Measurements from ENCODE around the gene PCBP3. TPM values are rescaled to one million over a fixed set of nuclear protein-coding genes. Genes with fewer than 3 reads are reported as not detected.

Gene PCBP3
- total and polyA plus RNA-seq, 2 donors (not counting 3 experiments of a cell fraction or from before 2014, with no cell fraction given) = 0.06 to 1.1 TPM

DNA sequence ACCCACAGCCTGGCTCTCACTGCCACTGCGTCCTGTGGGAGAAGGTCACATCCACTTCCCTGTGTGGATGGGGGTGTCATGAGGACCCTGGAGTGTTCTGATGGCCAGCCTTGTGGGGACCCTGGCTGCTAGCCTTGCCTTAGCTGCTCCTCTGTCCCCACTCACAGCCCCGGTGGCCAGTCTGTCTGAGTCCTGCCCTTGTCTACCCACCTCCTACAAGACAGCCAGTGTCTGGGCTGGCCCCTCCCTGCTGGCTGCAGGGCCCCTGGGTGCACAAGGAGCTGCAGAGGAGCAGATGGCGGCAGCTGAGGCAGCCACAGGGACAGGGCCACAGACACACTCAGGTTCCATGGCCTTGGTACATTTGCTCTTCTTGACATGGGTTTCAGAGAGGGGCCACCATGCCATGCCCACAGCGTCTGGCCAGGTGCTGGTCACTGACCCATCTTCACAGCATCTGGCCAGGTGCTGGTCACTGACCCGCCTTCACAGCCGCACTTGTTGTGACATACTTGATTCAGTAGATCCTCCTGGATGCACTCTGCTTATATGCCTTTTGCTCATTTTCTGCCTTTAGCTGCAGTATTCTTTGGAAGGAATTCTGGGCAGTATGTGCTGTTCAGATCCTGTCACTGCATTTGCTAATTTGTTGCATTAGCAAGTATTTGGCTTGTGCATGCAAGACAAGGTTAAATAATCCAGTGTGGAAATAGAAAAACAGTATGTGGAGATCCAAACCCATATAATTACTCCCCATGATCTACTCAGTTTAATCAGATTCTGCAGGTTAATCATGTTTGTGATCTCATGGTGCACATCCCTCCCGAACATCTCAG lies 157.8 kb downstream of the PCBP3 start:
- no peaks in the 10 kb centered on the region for H3K4me1 ChIP-seq (ENCODE audit: control insufficient read depth, extremely low read depth, insufficient read depth, low read length)
- no peaks in the 10 kb centered on the region for H3K9me1 ChIP-seq (replicated peaks; ENCODE audit: control insufficient read depth, extremely low read depth, insufficient read depth, low read length)
- H3K4me3 ChIP-seq (replicated peaks in 1 of 3; ENCODE audit: insufficient read depth in 1 of 3, low read depth in 1 of 3, low read length in 3 of 3) = no peak overlapping the region
- intact Hi-C loops (cut with micrococcal nuclease) = no loop called here
- H2AFZ ChIP-seq (ENCODE audit: low read depth, low read length) = no peak overlapping the region
- no TSS peak for BruUV-seq (replicated peaks)
- dilution Hi-C loops (cut with MboI; ENCODE audit: extremely low pct_ligation_motif_present, low sequenced_read_pairs) = no loop called here
- H3K27ac ChIP-seq (ENCODE audit: insufficient read depth, low read depth, low read length) = no peak overlapping the region
- TF ChIP-seq POLR2AphosphoS5 (IDR thresholded peaks at IDR 0.05; ENCODE audit: insufficient read depth, low read depth, low read length) = no peak
- no peaks in the 10 kb centered on the region for H3K27me3 ChIP-seq (ENCODE audit: control insufficient read depth in 2 of 2, insufficient read depth in 2 of 2, low read length in 2 of 2)
- no peaks in the 10 kb centered on the region for H3K36me3 ChIP-seq (ENCODE audit: control insufficient read depth in 2 of 2, extremely low read depth in 1 of 2, insufficient read depth in 2 of 2, low read length in 2 of 2)
- no peak for DNase-seq (ENCODE audit: low read depth, low spot score)
- no peak for FAIRE-seq
- no peak overlapping the region for H3K9ac ChIP-seq (replicated peaks; ENCODE audit: extremely low read depth, insufficient read depth, low read length)
- H3K79me2 ChIP-seq (ENCODE audit: control insufficient read depth, insufficient read depth, low read length) = no peaks in the 10 kb centered on the region
- ChIA-PET CTCF (no interaction called here), POLR2A (no interaction called here)
- no peaks in the 10 kb centered on the region for H4K20me1 ChIP-seq (replicated peaks; ENCODE audit: control insufficient read depth, extremely low read depth, insufficient read depth, low read length)
- no peaks in the 10 kb centered on the region for H3K9me3 ChIP-seq (replicated peaks; ENCODE audit: control insufficient read depth, insufficient read depth, low read length)
- no peak overlapping the region for H3K4me2 ChIP-seq (ENCODE audit: insufficient read depth, low read length)

DNA sequence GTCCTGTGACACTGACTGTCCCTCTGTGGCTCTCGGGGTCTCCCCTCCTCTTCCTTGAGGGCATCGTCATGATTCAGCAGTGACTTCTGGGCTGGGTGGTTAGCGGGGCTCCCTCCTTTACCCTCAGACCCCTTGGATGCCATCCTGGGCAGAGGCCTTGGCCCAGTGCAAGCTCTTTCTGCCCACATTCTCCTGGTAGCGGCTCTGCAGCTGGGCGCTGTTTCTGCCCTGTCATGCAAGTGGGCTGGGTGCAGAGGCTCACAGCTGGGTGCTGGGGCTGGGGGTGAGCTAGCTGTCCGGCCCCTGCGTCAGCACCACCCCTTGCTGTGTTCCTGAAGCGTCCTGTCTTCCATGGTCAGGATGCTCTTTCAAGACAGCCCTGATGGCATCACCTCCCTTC lies 158.5 kb downstream of the PCBP3 start:
- Histone ChIP-seq H3K4me3 (replicated peaks in 1 of 3; ENCODE audit: insufficient read depth in 1 of 3, low read depth in 1 of 3, low read length in 3 of 3) (no peak overlapping the region), H4K20me1 (replicated peaks; ENCODE audit: control insufficient read depth, extremely low read depth, insufficient read depth, low read length) (no peaks in the 10 kb centered on the region), H3K4me1 (ENCODE audit: control insufficient read depth, extremely low read depth, insufficient read depth, low read length) (no peaks in the 10 kb centered on the region), H3K27ac (ENCODE audit: insufficient read depth, low read depth, low read length) (no peak overlapping the region), H3K4me2 (ENCODE audit: insufficient read depth, low read length) (no peak overlapping the region), H3K27me3 (ENCODE audit: control insufficient read depth in 2 of 2, insufficient read depth in 2 of 2, low read length in 2 of 2) (no peaks in the 10 kb centered on the region), H3K9me1 (replicated peaks; ENCODE audit: control insufficient read depth, extremely low read depth, insufficient read depth, low read length) (no peaks in the 10 kb centered on the region), H3K9me3 (replicated peaks; ENCODE audit: control insufficient read depth, insufficient read depth, low read length) (no peaks in the 10 kb centered on the region), H3K9ac (replicated peaks; ENCODE audit: extremely low read depth, insufficient read depth, low read length) (no peak overlapping the region), H3K36me3 (ENCODE audit: control insufficient read depth in 2 of 2, extremely low read depth in 1 of 2, insufficient read depth in 2 of 2, low read length in 2 of 2) (no peaks in the 10 kb centered on the region), H2AFZ (ENCODE audit: low read depth, low read length) (no peak overlapping the region), H3K79me2 (ENCODE audit: control insufficient read depth, insufficient read depth, low read length) (no peaks in the 10 kb centered on the region)
- ChIA-PET CTCF (interaction anchor here (1.3 kb wide), 1 partner anchor 19 kb away, joined by 3 read pairs; no protein-coding TSS in a partner anchor), POLR2A (no interaction called here)
- TF ChIP-seq POLR2A (IDR thresholded peaks at IDR 0.05; ENCODE audit: low read depth, low read length) (no peak), FOS (IDR thresholded peaks at IDR 0.05; ENCODE audit: borderline replicate concordance, insufficient read depth, low read length) (no peak), POLR2AphosphoS5 (IDR thresholded peaks at IDR 0.05; ENCODE audit: insufficient read depth, low read depth, low read length) (no peak), MYC (IDR thresholded peaks at IDR 0.05; ENCODE audit: low read depth, low read length) (no peak), JUN (IDR thresholded peaks at IDR 0.05; ENCODE audit: borderline replicate concordance, insufficient read depth, insufficient read length, low read depth) (no peak), GATA2 (IDR thresholded peaks at IDR 0.05; ENCODE audit: insufficient read depth, insufficient read length, low read depth, low read length) (no peak), EZH2 (IDR thresholded peaks at IDR 0.05; ENCODE audit: borderline replicate concordance, low read depth, low read length, severe bottlenecking) (no peak)
- TF ChIP-seq, protein P1, sequence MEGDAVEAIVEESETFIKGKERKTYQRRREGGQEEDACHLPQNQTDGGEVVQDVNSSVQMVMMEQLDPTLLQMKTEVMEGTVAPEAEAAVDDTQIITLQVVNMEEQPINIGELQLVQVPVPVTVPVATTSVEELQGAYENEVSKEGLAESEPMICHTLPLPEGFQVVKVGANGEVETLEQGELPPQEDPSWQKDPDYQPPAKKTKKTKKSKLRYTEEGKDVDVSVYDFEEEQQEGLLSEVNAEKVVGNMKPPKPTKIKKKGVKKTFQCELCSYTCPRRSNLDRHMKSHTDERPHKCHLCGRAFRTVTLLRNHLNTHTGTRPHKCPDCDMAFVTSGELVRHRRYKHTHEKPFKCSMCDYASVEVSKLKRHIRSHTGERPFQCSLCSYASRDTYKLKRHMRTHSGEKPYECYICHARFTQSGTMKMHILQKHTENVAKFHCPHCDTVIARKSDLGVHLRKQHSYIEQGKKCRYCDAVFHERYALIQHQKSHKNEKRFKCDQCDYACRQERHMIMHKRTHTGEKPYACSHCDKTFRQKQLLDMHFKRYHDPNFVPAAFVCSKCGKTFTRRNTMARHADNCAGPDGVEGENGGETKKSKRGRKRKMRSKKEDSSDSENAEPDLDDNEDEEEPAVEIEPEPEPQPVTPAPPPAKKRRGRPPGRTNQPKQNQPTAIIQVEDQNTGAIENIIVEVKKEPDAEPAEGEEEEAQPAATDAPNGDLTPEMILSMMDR (IDR thresholded peaks at IDR 0.05; ENCODE audit: extremely low read depth in 1 of 2, insufficient read depth in 1 of 2, low read depth in 1 of 2, low read length in 2 of 2) = no peak
- TF ChIP-seq, protein P2, sequence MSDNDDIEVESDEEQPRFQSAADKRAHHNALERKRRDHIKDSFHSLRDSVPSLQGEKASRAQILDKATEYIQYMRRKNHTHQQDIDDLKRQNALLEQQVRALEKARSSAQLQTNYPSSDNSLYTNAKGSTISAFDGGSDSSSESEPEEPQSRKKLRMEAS (IDR thresholded peaks at IDR 0.05; ENCODE audit: insufficient read depth, insufficient read length) = no peak
- FAIRE-seq (no peak), DNase-seq (ENCODE audit: low read depth, low spot score) (no peak)
- dilution Hi-C loops (cut with MboI; ENCODE audit: extremely low pct_ligation_motif_present, low sequenced_read_pairs) (no loop called here), intact Hi-C loops (cut with micrococcal nuclease) (no loop called here)
- no TSS peak for BruUV-seq (replicated peaks)

All from endothelial cell of umbilical vein (primary cell).